OCI-LY1 (cell line): ENCODE measurements around the gene PKNOX2.
A peak's percentile ranks its signal among the peaks of the same experiment; 100 is the strongest.

Source experiments
- H2AFZ ChIP-seq: fragments of 200-600 bp; sonication (generic), shearing (Covaris generic); 2 replicates; pipeline ENCODE4 v1.6.0; 2014; ENCODE audit warnings: antibody characterized with exemption, mild to moderate bottlenecking, low read length
- H3F3A ChIP-seq: fragments of 200-600 bp; sonication (generic), shearing (Covaris generic); 2 replicates; pipeline ENCODE4 v1.6.0; 2014; ENCODE audit warnings: mild to moderate bottlenecking, antibody characterized with exemption, low read length, moderate library complexity; ENCODE audit not compliant: insufficient read depth
- H3K27ac ChIP-seq: fragments of 200-600 bp; sonication (generic); 2 replicates; pipeline ENCODE4 v1.5.1; 2014; ENCODE audit warnings: low read length, mixed run types, mild to moderate bottlenecking, low read depth; ENCODE audit not compliant: poor library complexity, severe bottlenecking
- H3K27me3 ChIP-seq: fragments of 200-600 bp; sonication (generic); 2 replicates; pipeline ENCODE4 v1.6.0; 2014; ENCODE audit warnings: antibody characterized with exemption, mild to moderate bottlenecking, low read length, moderate library complexity; ENCODE audit not compliant: insufficient read depth
- H3K36me3 ChIP-seq: fragments of 200-600 bp; sonication (generic); 2 replicates; pipeline ENCODE4 v1.6.1; 2014; ENCODE audit warnings: mild to moderate bottlenecking, antibody characterized with exemption, low read length, moderate library complexity, mixed read lengths; ENCODE audit not compliant: insufficient read depth
- H3K4me1 ChIP-seq: fragments of 200-600 bp; sonication (generic); 2 replicates; pipeline ENCODE4 v1.5.1; 2014; ENCODE audit warnings: mild to moderate bottlenecking, low read length, moderate library complexity; ENCODE audit not compliant: insufficient read depth, severe bottlenecking
- H3K4me2 ChIP-seq: fragments of 200-600 bp; sonication (generic), shearing (Covaris generic); 2 replicates; pipeline ENCODE4 v1.6.1; 2014; ENCODE audit warnings: low read length
- H3K4me3 ChIP-seq: fragments of 200-600 bp; sonication (generic); 2 replicates; pipeline ENCODE4 v1.5.1; 2014; ENCODE audit warnings: low read length, low read depth, mild to moderate bottlenecking, mixed read lengths; ENCODE audit not compliant: poor library complexity, severe bottlenecking
- H3K79me2 ChIP-seq: fragments of 200-600 bp; shearing (Covaris generic); 2 replicates; pipeline ENCODE4 v1.6.1; 2016; ENCODE audit warnings: mixed run types, low read length, mixed read lengths; ENCODE audit not compliant: insufficient read depth
- H3K9ac ChIP-seq: fragments of 200-600 bp; sonication (generic), shearing (Covaris generic); 2 replicates; pipeline ENCODE4 v1.6.1; 2014; ENCODE audit warnings: mild to moderate bottlenecking, low read length, mixed read lengths
- H3K9me2 ChIP-seq: fragments of 200-600 bp; sonication (generic), shearing (Covaris generic); 2 replicates; pipeline ENCODE4 v1.6.1; 2014; ENCODE audit warnings: low read depth, mild to moderate bottlenecking, low read length, mixed read lengths
- H3K9me3 ChIP-seq: fragments of 200-600 bp; shearing (Covaris generic); 2 replicates; pipeline ENCODE4 v1.6.1; 2014; ENCODE audit warnings: low read length, mixed read lengths
- H4K20me1 ChIP-seq: fragments of 200-600 bp; sonication (generic), shearing (Covaris generic); 2 replicates; pipeline ENCODE4 v1.6.0; 2016; ENCODE audit warnings: mild to moderate bottlenecking, low read length; ENCODE audit not compliant: insufficient read depth
- EZH2 ChIP-seq: fragments of 200-600 bp; sonication (generic), shearing (Covaris generic); IDR thresholded peaks from 2 replicates; pipeline ENCODE4 v1.8.0; 2017; ENCODE audit warnings: borderline replicate concordance, mixed run types, mild to moderate bottlenecking, antibody characterized with exemption, low read length, moderate library complexity, mixed read lengths
- TF ChIP-seq, protein P1 (sequence below): fragments of 200-600 bp; sonication (generic), shearing (Covaris generic); IDR thresholded peaks from 2 replicates; pipeline ENCODE4 v1.5.1; 2017; ENCODE audit warnings: mild to moderate bottlenecking, antibody characterized with exemption, low read length, moderate library complexity, mixed read lengths

Gene PKNOX2

DNA sequence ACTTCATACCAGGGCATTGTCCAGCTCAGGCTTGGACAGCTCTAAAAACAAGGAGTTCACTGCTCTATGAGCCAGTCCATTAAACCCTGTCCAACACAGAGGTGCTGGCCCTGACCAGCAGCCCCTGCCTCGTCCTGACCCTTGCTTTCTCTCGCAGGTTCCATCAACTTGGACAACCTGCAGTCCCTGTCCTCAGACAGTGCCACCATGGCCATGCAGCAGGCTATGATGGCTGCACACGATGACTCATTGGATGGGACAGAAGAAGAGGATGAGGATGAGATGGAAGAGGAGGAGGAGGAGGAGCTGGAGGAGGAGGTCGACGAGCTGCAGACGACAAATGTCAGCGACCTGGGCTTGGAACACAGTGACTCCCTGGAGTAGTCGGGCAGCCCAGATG is 266.5 kb downstream of the PKNOX2 start:
- H2AFZ ChIP-seq = no peak overlapping the region
- no peaks in the 10 kb centered on the region for H3K4me1 ChIP-seq
- H3K79me2 ChIP-seq = no peaks in the 10 kb centered on the region
- no peak overlapping the region for H3K4me2 ChIP-seq
- no peaks in the 10 kb centered on the region for H3K9me3 ChIP-seq
- H4K20me1 ChIP-seq = no peaks in the 10 kb centered on the region
- no peaks in the 10 kb centered on the region for H3K9me2 ChIP-seq
- no peak overlapping the region for H3K9ac ChIP-seq
- H3F3A ChIP-seq = no peaks in the 10 kb centered on the region
- H3K27me3 ChIP-seq = no peaks in the 10 kb centered on the region
- no peak overlapping the region for H3K27ac ChIP-seq
- H3K4me3 ChIP-seq = no peak overlapping the region
- H3K36me3 ChIP-seq = no peaks in the 10 kb centered on the region
- no peak for TF ChIP-seq EZH2
- TF ChIP-seq, protein P1, sequence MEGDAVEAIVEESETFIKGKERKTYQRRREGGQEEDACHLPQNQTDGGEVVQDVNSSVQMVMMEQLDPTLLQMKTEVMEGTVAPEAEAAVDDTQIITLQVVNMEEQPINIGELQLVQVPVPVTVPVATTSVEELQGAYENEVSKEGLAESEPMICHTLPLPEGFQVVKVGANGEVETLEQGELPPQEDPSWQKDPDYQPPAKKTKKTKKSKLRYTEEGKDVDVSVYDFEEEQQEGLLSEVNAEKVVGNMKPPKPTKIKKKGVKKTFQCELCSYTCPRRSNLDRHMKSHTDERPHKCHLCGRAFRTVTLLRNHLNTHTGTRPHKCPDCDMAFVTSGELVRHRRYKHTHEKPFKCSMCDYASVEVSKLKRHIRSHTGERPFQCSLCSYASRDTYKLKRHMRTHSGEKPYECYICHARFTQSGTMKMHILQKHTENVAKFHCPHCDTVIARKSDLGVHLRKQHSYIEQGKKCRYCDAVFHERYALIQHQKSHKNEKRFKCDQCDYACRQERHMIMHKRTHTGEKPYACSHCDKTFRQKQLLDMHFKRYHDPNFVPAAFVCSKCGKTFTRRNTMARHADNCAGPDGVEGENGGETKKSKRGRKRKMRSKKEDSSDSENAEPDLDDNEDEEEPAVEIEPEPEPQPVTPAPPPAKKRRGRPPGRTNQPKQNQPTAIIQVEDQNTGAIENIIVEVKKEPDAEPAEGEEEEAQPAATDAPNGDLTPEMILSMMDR = no peak

DNA sequence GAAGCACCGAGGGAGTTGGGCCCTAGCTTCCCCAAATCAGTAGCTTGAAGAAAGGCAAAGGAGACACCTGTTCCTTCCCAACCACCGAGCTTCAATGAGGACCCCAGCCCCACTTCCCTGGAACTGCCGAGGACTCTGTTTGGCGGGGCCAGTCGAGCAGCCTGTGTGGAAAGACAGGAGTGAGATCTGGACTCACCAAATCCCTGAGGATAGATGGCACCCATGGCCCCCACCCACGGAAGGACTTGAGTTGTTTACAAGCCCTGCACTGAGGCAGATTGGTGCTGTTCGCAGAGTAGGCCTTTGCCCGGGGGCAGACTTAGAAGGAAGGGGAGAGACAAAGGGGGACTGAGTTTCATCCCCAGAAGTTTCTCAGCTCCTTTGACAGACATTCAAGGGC is 266.9 kb downstream of the PKNOX2 start:
- H2AFZ ChIP-seq = no peak overlapping the region
- no peaks in the 10 kb centered on the region for H3K79me2 ChIP-seq
- no peak overlapping the region for H3K4me2 ChIP-seq
- no peak overlapping the region for H3K27ac ChIP-seq
- H3K27me3 ChIP-seq = no peaks in the 10 kb centered on the region
- H3K9me2 ChIP-seq = no peaks in the 10 kb centered on the region
- no peaks in the 10 kb centered on the region for H3K36me3 ChIP-seq
- H3K9me3 ChIP-seq = no peaks in the 10 kb centered on the region
- TF ChIP-seq EZH2 = no peak
- H3K9ac ChIP-seq = no peak overlapping the region
- no peaks in the 10 kb centered on the region for H3K4me1 ChIP-seq
- H3F3A ChIP-seq = no peaks in the 10 kb centered on the region
- H3K4me3 ChIP-seq = no peak overlapping the region
- no peaks in the 10 kb centered on the region for H4K20me1 ChIP-seq

DNA sequence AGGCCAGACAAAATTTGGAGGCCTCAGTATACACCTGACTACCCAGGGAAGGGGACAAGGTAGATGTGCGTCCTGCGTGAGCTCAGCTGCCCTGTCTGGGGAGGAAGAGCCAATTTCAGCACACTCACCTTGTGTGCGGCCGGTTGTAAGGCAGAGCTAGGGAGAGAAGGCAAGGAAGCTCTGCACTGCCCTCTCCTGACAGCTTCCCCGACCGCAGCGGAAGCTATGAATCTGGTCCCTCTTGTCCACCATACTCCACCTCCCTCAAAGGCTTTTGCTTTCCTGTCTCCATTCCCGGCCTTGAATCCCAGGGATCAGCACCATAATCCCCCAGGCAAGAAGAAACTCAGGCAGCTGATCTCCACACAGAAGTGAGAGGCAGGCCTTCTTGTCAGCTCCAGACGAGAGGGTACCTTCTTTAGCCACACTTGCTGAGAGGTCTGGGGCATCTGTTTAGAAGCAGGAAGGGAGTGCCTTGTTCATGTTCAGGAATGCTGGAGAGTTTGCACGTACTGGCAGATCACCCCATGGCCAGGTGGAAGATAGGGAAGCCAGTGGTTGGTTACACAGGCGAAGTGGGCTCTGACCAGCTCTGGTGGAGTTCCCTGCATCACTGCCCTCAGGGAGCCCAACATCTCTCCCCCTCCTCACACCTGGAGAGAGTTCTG is 269.0 kb downstream of the PKNOX2 start:
- no peak overlapping the region for H3K4me3 ChIP-seq
- no peak for TF ChIP-seq EZH2
- TF ChIP-seq, protein P1 = peak; percentile 42
- H3K4me1 ChIP-seq = no peaks in the 10 kb centered on the region
- H3K9me3 ChIP-seq = no peaks in the 10 kb centered on the region
- no peak overlapping the region for H3K9ac ChIP-seq
- no peak overlapping the region for H2AFZ ChIP-seq
- H3K36me3 ChIP-seq = no peaks in the 10 kb centered on the region
- no peaks in the 10 kb centered on the region for H3K9me2 ChIP-seq
- no peaks in the 10 kb centered on the region for H3K27me3 ChIP-seq
- no peaks in the 10 kb centered on the region for H3K79me2 ChIP-seq
- no peak overlapping the region for H3K4me2 ChIP-seq
- no peaks in the 10 kb centered on the region for H4K20me1 ChIP-seq
- H3F3A ChIP-seq = no peaks in the 10 kb centered on the region
- no peak overlapping the region for H3K27ac ChIP-seq
